Smooth muscle cell (in vitro differentiated cells): ENCODE data around the gene WDR64. TPM values are rescaled to one million over a fixed set of nuclear protein-coding genes. Genes with fewer than 3 reads are reported as not detected.

ENCODE experiments used
- DNase-seq: peaks from one replicate; lab custom pipeline; 2025; ENCODE audit not compliant: unreplicated experiment; lab: John Stamatoyannopoulos, UW
- H2AFZ ChIP-seq: fragments of 200-600 bp; sonication (generic); 2 replicates; pipeline ENCODE4 v1.6.0; 2016; ENCODE audit warnings: antibody characterized with exemption, low read depth, mild to moderate bottlenecking
- H3F3A ChIP-seq: fragments of 200-600 bp; sonication (generic); 2 replicates; pipeline ENCODE4 v1.6.0; 2017; ENCODE audit warnings: antibody characterized with exemption, low read depth
- H3K27ac ChIP-seq: fragments of 200-600 bp; sonication (generic); 2 replicates; pipeline ENCODE4 v1.5.1; 2016; ENCODE audit warnings: low read depth, mild to moderate bottlenecking
- H3K27me3 ChIP-seq: fragments of 200-600 bp; sonication (generic); 2 replicates; pipeline ENCODE4 v1.6.1; 2016; ENCODE audit warnings: low read depth, mild to moderate bottlenecking
- H3K36me3 ChIP-seq: fragments of 200-600 bp; sonication (generic); 2 replicates; pipeline ENCODE4 v1.5.1; 2016; ENCODE audit warnings: low read depth
- H3K4me1 ChIP-seq: fragments of 200-600 bp; sonication (generic); 2 replicates; pipeline ENCODE4 v1.5.1; 2016; ENCODE audit warnings: low read depth
- H3K4me2 ChIP-seq: fragments of 200-600 bp; sonication (generic); 2 replicates; pipeline ENCODE4 v1.6.0; 2016; ENCODE audit warnings: mild to moderate bottlenecking
- H3K4me3 ChIP-seq: fragments of 200-600 bp; sonication (generic); 2 replicates; pipeline ENCODE4 v1.5.1; 2016; ENCODE audit warnings: mild to moderate bottlenecking
- H3K79me2 ChIP-seq: fragments of 200-600 bp; sonication (generic); 2 replicates; pipeline ENCODE4 v1.6.0; 2016; ENCODE audit warnings: low read depth, mild to moderate bottlenecking
- H3K9ac ChIP-seq: fragments of 200-600 bp; sonication (generic); 2 replicates; pipeline ENCODE4 v1.6.0; 2016; ENCODE audit warnings: low read depth
- H3K9me3 ChIP-seq: fragments of 200-600 bp; sonication (generic); replicated peaks from 2 replicates; pipeline ENCODE4 v1.5.1; 2016; ENCODE audit warnings: low read depth
- H4K20me1 ChIP-seq: fragments of 200-600 bp; sonication (generic); 2 replicates; pipeline ENCODE4 v1.6.0; 2016; ENCODE audit warnings: low read depth
- WGBS: methylation state at CpG from one replicate; pipeline ENCODE4 v1.1.7; 2016; ENCODE audit warnings: low lambda C conversion rate; 5-methylcytosine and 5-hydroxymethylcytosine counted together
- polyA plus RNA-seq: library from polyadenylated mRNA; unstranded; fragments of >200 nt; fragmentation: Nextera tagmentation; extraction: Ambion mirVana; gene quantifications from 2 replicates; pipeline ENCODE4 v1.2.1, GENCODE V29; 2016
- total RNA-seq: library from RNA; depleted of rRNA; stranded (reverse); fragments of >200 nt; gene quantifications from 2 replicates; pipeline ENCODE4 v1.2.3, GENCODE V29; 2014
- TF ChIP-seq, protein P1 (sequence below): fragments of 200-600 bp; sonication (generic); IDR thresholded peaks from 2 replicates; pipeline ENCODE4 v1.5.1; 2017; ENCODE audit warnings: borderline replicate concordance, mild to moderate bottlenecking, antibody characterized with exemption; ENCODE audit not compliant: insufficient read depth, poor library complexity, severe bottlenecking

Gene WDR64
- total and polyA plus RNA-seq, 2 experiments from 2014 or later: not detected

DNA sequence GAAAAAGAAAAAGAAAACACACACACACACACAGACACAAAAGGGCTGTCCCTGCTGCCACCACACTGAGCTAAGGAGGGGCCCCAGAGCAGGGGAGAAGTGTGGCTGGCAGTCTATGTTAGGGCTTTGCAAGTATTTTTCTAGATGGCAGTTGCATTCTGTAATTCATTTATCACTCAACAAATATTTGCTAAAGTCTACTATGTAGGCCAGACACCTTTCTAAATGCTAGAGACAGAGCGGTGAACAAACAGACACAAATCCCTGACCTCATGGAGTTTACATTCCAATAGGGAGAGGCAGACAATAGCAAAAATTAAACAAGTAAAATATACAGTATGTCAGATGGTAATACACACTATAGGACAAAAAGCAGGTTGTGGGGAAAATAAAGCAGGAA, 20.2 kb downstream of the WDR64 start:
- TF ChIP-seq, protein P1, sequence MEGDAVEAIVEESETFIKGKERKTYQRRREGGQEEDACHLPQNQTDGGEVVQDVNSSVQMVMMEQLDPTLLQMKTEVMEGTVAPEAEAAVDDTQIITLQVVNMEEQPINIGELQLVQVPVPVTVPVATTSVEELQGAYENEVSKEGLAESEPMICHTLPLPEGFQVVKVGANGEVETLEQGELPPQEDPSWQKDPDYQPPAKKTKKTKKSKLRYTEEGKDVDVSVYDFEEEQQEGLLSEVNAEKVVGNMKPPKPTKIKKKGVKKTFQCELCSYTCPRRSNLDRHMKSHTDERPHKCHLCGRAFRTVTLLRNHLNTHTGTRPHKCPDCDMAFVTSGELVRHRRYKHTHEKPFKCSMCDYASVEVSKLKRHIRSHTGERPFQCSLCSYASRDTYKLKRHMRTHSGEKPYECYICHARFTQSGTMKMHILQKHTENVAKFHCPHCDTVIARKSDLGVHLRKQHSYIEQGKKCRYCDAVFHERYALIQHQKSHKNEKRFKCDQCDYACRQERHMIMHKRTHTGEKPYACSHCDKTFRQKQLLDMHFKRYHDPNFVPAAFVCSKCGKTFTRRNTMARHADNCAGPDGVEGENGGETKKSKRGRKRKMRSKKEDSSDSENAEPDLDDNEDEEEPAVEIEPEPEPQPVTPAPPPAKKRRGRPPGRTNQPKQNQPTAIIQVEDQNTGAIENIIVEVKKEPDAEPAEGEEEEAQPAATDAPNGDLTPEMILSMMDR: no peak
- Histone ChIP-seq H3K9me3 (no peaks in the 10 kb centered on the region), H3F3A (no peaks in the 10 kb centered on the region), H3K4me2 (no peak overlapping the region), H3K27me3 (no peaks in the 10 kb centered on the region), H2AFZ (no peak overlapping the region), H3K4me1 (no peaks in the 10 kb centered on the region), H3K27ac (no peak overlapping the region), H4K20me1 (no peaks in the 10 kb centered on the region), H3K79me2 (no peaks in the 10 kb centered on the region), H3K9ac (no peak overlapping the region), H3K4me3 (no peak overlapping the region), H3K36me3 (no peaks in the 10 kb centered on the region)
- no peak for DNase-seq
- WGBS: 82% methylated on average over 1 of the region's 1 CpG

DNA sequence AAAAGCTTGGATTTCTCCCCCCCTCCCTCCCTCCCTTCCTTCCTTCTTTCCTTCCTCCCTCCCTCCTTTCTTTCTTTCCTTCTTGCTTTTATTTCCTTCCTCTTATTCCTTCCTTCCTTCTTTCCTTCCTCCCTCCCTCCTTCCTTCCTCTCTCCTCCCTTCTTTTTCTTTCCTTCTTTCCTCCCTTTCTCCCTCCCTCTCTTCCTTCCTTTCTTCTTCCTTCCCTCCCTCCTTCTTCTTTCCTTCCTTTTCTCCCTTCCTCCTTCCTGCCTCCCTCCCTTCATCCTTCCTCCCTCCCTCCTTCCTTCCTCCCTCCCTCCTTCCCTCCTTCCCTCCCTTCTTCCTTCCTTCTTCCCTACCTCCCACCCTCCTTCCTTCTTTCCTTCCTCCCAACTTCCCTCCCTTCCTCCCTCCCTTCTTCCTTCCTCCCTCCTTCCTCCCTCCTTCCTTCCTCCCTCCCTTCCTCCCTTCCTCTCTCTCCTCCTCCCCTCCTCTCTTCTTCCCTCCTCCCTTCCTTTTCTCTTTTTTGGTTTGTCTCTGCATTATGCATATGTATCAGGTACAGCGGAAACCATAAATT, 22.8 kb downstream of the WDR64 start:
- TF ChIP-seq, protein P1: no peak
- no peak overlapping the region for H2AFZ ChIP-seq
- WGBS: 94% methylated on average over 1 of the region's 1 CpG
- H3K9me3 ChIP-seq: no peaks in the 10 kb centered on the region
- DNase-seq: no peak
- no peak overlapping the region for H3K27ac ChIP-seq
- no peak overlapping the region for H3K4me2 ChIP-seq
- no peaks in the 10 kb centered on the region for H3F3A ChIP-seq
- H3K27me3 ChIP-seq: no peaks in the 10 kb centered on the region
- no peaks in the 10 kb centered on the region for H3K4me1 ChIP-seq
- no peaks in the 10 kb centered on the region for H3K36me3 ChIP-seq
- H3K79me2 ChIP-seq: no peaks in the 10 kb centered on the region
- no peak overlapping the region for H3K9ac ChIP-seq
- H3K4me3 ChIP-seq: no peak overlapping the region
- no peaks in the 10 kb centered on the region for H4K20me1 ChIP-seq

DNA sequence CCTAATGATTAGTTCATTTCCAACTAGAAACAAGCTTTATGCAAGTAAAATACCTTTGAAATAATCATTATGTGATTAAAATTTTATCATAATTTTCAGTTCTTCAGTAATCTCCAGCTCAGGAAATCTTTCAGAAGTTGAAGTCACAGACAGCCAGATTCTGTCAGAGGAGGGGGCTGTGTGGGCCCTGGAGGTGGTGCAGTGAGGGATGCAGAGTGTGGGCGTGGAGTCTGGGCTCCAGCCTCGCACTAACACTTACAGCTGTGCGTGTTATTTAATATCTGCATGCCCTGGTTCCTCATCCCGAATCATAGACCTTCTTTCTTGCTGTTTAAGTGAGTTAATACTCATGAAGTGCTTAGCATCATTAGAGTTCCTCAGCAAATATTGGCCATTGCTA, 23.9 kb downstream of the WDR64 start:
- TF ChIP-seq, protein P1: no peak
- no peak for DNase-seq
- Histone ChIP-seq H3K27me3 (no peaks in the 10 kb centered on the region), H2AFZ (no peak overlapping the region), H3K36me3 (no peaks in the 10 kb centered on the region), H4K20me1 (no peaks in the 10 kb centered on the region), H3F3A (no peaks in the 10 kb centered on the region), H3K79me2 (no peaks in the 10 kb centered on the region), H3K9ac (no peak overlapping the region), H3K27ac (no peak overlapping the region), H3K4me2 (no peak overlapping the region), H3K4me3 (no peak overlapping the region), H3K4me1 (no peaks in the 10 kb centered on the region), H3K9me3 (no peaks in the 10 kb centered on the region)
- 49% methylated on average over 4 of the region's 4 CpGs for WGBS

DNA sequence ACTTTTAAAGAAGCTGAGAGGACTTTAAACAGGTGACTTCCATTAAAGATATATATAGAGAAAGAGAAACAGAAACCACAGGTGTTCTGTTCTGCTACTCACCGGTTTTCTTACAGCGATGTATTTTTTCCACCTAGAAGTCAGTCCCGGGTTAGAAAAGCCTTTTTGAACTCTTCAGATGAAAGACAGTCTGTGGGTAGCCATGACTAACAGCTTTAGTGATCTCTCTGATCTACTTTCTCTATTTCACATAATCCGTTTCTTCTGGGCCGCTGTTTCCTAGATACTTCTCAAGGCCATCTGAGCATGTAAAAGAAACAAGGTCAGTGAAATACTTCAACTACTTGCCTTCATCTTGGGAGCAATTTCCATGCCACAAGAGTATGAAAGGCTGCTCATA, 25.1 kb downstream of the WDR64 start:
- WGBS: 52% methylated on average over 5 of the region's 5 CpGs

More for the DNA sequence above, 25.1 kb downstream of the WDR64 start:
- no peak overlapping the region for H3K9ac ChIP-seq
- no peak for DNase-seq
- H3K4me2 ChIP-seq: no peak overlapping the region
- H2AFZ ChIP-seq: no peak overlapping the region
- no peak overlapping the region for H3K27ac ChIP-seq
- no peaks in the 10 kb centered on the region for H3K4me1 ChIP-seq
- no peaks in the 10 kb centered on the region for H3K27me3 ChIP-seq
- H3K36me3 ChIP-seq: no peaks in the 10 kb centered on the region
- H3F3A ChIP-seq: no peaks in the 10 kb centered on the region
- H3K9me3 ChIP-seq: no peaks in the 10 kb centered on the region
- no peaks in the 10 kb centered on the region for H3K79me2 ChIP-seq
- TF ChIP-seq, protein P1: no peak
- no peaks in the 10 kb centered on the region for H4K20me1 ChIP-seq
- H3K4me3 ChIP-seq: no peak overlapping the region
